ENCODE results near the gene XPO6. TPM values are rescaled to one million over a fixed set of nuclear protein-coding genes. Genes with fewer than 3 reads are reported as not detected.

The XPO6 gene, protein sequence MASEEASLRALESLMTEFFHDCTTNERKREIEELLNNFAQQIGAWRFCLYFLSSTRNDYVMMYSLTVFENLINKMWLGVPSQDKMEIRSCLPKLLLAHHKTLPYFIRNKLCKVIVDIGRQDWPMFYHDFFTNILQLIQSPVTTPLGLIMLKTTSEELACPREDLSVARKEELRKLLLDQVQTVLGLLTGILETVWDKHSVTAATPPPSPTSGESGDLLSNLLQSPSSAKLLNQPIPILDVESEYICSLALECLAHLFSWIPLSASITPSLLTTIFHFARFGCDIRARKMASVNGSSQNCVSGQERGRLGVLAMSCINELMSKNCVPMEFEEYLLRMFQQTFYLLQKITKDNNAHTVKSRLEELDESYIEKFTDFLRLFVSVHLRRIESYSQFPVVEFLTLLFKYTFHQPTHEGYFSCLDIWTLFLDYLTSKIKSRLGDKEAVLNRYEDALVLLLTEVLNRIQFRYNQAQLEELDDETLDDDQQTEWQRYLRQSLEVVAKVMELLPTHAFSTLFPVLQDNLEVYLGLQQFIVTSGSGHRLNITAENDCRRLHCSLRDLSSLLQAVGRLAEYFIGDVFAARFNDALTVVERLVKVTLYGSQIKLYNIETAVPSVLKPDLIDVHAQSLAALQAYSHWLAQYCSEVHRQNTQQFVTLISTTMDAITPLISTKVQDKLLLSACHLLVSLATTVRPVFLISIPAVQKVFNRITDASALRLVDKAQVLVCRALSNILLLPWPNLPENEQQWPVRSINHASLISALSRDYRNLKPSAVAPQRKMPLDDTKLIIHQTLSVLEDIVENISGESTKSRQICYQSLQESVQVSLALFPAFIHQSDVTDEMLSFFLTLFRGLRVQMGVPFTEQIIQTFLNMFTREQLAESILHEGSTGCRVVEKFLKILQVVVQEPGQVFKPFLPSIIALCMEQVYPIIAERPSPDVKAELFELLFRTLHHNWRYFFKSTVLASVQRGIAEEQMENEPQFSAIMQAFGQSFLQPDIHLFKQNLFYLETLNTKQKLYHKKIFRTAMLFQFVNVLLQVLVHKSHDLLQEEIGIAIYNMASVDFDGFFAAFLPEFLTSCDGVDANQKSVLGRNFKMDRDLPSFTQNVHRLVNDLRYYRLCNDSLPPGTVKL
- 100 to 1,000 TPM; 116 to 128 TPM for total RNA-seq

GRCh38 chr16:28211758-28212531 is at the start of gene XPO6:
Gene XPO6 (minus strand): TSS chr16:28211965. CDS start chr16:28211368, 597 bp downstream.

GRCh38 chr16:28063591-28064061 is 148.1 kb downstream of the XPO6 start, which contains the start of gene GSG1L:
Gene GSG1L (minus strand): TSS chr16:28063714. CDS start chr16:28063424, 290 bp downstream.

Small RNAs within 50 kb of the gene (small RNA-seq; reads per million reads assigned to genes)
- gene RF00402 (0 reads per million in 2 donors), gene RNY1P10 (0 reads per million in 2 donors)

Other genes starting within 250 kb of the XPO6 start
- gene GSG1L, start 148.3 kb downstream of the XPO6 start, total RNA-seq = not detected
- gene SBK1, start 80.6 kb upstream of the XPO6 start, total RNA-seq = under 1 TPM in 1 of 2 donors, not detected in 1; under 0.01 TPM
- gene NPIPB6, start 151.5 kb upstream of the XPO6 start, total RNA-seq = not detected
- 10 to 100 TPM; 67.6 to 69.5 TPM for gene EIF3CL, start 191.9 kb upstream of the XPO6 start, total RNA-seq